AG04450 (cell line): ENCODE data around the gene SLC43A2. TPM values are rescaled to one million over a fixed set of nuclear protein-coding genes. Genes with fewer than 3 reads are reported as not detected.
A peak's percentile ranks its signal among the peaks of the same experiment; 100 is the strongest.
"Not testable (repeated sequence)": the region's sequence is repeated elsewhere in the genome, so short reads cannot be mapped to it uniquely, and the experiment has no call there.

Experiments used
- CTCF ChIA-PET: fragments of 300-600, 350-600 bp; formaldehyde crosslinking; extraction: SDS; loops from one replicate; lab custom pipeline; 2022; ENCODE audit warnings: antibody characterized with exemption, inconsistent platforms; lab: Charles Lee
- POLR2A ChIA-PET: fragments of 350-600 bp; formaldehyde crosslinking; extraction: SDS; loops from one replicate; lab custom pipeline; 2021; ENCODE audit warnings: antibody characterized with exemption, inconsistent platforms; lab: Yijun Ruan, JAX
- DNase-seq: peaks from one replicate; pipeline ENCODE4 v3.0.0-alpha.2; 2011; ENCODE audit warnings: low read depth, low spot score
- H3K27ac ChIP-seq: one replicate; pipeline ENCODE4 v1.5.1; 2012; ENCODE audit warnings: low read depth, low read length, control low read depth
- H3K27me3 ChIP-seq: one replicate; pipeline ENCODE4 v1.6.0; 2012; ENCODE audit warnings: low read length; ENCODE audit not compliant: control insufficient read depth, insufficient read depth
- H3K4me3 ChIP-seq: 2 replicates; pipeline ENCODE4 v1.5.1; 2011; ENCODE audit warnings: mild to moderate bottlenecking, low read depth, low read length, control low read depth
- H3K9me3 ChIP-seq: 2 replicates; pipeline ENCODE4 v1.5.1; 2012; ENCODE audit warnings: low read length; ENCODE audit not compliant: control insufficient read depth, insufficient read depth
- polyA plus RNA-seq: library from polyadenylated mRNA; depleted of rRNA; stranded (reverse); fragments of >200 nt; gene quantifications from 2 replicates; pipeline ENCODE4 v1.2.3, GENCODE V29; 2011
- TF ChIP-seq, protein P1 (sequence below): IDR thresholded peaks from 2 replicates; pipeline ENCODE4 v1.5.1; 2011; ENCODE audit warnings: low read depth, low read length, control low read depth, inconsistent platforms

Gene SLC43A2
- polyA plus RNA-seq, 1 experiment = 5.3 TPM

DNA sequence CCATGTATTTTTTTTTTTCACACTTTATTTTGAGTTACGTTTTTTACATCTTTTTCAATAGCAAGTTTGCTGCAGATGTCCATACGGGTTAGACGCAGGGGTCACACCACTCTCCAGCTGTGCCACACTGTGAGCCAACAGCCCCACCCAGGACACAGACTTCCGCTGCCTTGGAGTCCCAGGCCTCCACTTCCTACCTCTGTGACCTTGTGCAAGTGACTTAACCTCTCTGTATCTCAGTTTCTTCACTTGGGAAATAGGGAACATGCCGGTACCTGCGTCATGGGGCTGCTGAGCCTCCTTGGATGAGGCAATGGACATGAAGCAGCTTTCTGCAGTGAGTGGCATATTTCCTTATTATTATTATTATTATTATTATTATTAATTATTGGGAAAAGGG is 62.8 kb downstream of the SLC43A2 start:
- CTCF ChIA-PET = interaction anchor here (3.4 kb wide), 1 partner anchor 8 kb away, joined by 15 read pairs; no protein-coding TSS in a partner anchor

DNA sequence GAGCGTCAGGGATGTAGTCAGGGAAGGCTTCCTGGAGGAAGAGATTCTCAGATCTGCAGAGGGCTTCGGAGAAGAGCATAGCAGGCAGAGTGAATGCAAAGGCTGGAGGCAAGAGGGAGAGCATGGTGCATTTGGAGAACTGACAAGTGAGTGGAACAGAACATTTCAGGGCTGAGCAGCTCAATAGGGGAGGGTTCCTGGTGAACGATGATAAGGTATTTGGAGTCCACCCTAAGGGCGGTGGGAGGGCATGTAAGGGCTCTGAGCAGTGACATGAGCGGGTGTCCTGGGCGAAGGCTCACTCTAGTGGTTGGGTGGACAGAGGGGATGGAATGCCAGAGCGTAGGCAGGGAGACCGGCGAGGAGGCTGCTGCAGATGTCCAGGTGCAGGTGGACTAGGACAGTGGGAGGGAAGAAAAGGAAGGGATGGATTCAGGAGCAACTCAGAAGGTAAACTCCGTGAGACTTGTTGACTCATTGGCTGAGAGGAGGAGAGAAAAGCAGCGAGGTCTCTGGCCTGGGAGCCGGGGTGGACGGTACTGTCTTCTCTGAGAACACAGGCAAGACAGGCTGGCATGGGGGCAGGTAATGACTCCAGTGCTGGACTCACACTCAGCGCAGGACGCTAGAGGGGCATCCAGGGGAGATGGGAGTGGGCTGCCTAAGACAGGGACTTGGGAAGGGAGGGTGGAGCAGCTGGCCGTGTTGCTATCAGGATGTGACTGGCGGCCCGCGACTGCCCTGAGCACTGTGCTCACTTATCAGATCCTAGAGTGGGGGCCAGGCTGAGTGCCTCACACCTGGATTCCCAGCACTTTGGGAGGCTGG is 64.6 kb downstream of the SLC43A2 start:
- ChIA-PET POLR2A (no interaction called here), CTCF (interaction anchor here (3.4 kb wide), 1 partner anchor 10 kb away, joined by 15 read pairs; no protein-coding TSS in a partner anchor)
- DNase-seq = no peak
- no peak overlapping the region for H3K4me3 ChIP-seq
- TF ChIP-seq, protein P1, sequence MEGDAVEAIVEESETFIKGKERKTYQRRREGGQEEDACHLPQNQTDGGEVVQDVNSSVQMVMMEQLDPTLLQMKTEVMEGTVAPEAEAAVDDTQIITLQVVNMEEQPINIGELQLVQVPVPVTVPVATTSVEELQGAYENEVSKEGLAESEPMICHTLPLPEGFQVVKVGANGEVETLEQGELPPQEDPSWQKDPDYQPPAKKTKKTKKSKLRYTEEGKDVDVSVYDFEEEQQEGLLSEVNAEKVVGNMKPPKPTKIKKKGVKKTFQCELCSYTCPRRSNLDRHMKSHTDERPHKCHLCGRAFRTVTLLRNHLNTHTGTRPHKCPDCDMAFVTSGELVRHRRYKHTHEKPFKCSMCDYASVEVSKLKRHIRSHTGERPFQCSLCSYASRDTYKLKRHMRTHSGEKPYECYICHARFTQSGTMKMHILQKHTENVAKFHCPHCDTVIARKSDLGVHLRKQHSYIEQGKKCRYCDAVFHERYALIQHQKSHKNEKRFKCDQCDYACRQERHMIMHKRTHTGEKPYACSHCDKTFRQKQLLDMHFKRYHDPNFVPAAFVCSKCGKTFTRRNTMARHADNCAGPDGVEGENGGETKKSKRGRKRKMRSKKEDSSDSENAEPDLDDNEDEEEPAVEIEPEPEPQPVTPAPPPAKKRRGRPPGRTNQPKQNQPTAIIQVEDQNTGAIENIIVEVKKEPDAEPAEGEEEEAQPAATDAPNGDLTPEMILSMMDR = no peak
- no peak overlapping the region for H3K27ac ChIP-seq
- no peaks in the 10 kb centered on the region; the same call in 1 of the 2 replicates for H3K9me3 ChIP-seq
- H3K27me3 ChIP-seq = peaks cover 1% of the 10 kb centered on the region

More for the DNA sequence above, 62.8 kb downstream of the SLC43A2 start:
- Histone ChIP-seq H3K9me3 (no peaks in the 10 kb centered on the region; the same call in 1 of the 2 replicates), H3K4me3 (no peak overlapping the region), H3K27me3 (peaks cover 4% of the 10 kb centered on the region), H3K27ac (no peak overlapping the region)
- no peak for DNase-seq
- POLR2A ChIA-PET = no interaction called here
- TF ChIP-seq, protein P1 = no peak

DNA sequence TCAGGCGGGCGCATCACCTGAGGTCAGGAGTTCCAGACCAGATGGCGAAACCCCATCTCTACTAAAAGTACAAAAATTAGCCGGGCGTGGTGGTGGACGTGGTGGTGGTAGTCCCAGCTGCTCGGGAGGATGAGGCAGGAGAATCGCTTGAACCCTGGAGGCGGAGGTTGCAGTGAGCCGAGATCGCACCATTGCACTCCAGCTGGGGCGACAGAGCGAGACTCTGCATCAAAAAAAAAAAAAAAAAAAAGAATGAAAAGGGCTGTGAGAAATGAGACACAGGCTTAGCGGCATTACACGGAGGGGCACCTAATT is 65.2 kb downstream of the SLC43A2 start:
- H3K9me3 ChIP-seq, H3K27ac ChIP-seq, H3K27me3 ChIP-seq, DNase-seq, H3K4me3 ChIP-seq, POLR2A ChIA-PET: not testable (repeated sequence)
- CTCF ChIA-PET = interaction anchor here (0.6 to 3.4 kb wide), 2 partner anchors 11 to 13 kb away, joined by 5 to 15 read pairs; no protein-coding TSS in a partner anchor

DNA sequence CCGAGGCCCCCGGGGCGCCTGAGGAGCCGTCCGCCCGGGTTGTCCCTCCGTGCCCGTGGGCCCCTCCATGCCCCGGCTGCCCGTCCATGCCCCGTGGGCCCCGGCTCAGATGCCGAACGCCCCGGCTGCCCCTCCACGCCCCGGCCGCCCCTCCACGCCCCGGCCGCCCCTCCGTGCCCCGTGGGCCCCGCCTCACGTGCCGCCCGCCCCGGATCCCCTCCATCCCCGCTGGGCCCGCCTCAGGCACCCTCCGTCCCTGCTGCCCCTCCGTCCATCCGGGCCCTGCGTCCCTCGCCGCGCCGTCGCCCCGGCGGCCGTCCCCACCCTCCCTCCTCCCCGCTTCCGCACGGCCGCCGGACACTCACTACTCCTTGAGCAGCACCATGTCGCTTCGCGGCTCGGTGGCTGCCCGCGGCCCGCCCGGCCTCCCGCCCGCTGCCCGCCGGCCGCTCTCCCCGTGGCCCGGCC is 66.4 kb downstream of the SLC43A2 start:
- Histone ChIP-seq H3K27ac (no peak overlapping the region), H3K4me3 (peak overlapping the region; percentile 80), H3K27me3 (no peaks in the 10 kb centered on the region), H3K9me3 (no peaks in the 10 kb centered on the region)
- ChIA-PET POLR2A (interaction anchor here (0.5 to 0.7 kb wide), 2 partner anchors 46 to 154 kb away, joined by 5 to 10 read pairs; partner anchors contain the start of gene INPP5K), CTCF (interaction anchor here (1.9 kb wide), 1 partner anchor 12 kb away, joined by 11 read pairs; no protein-coding TSS in a partner anchor)
- TF ChIP-seq, protein P1 = no peak
- no peak for DNase-seq

DNA sequence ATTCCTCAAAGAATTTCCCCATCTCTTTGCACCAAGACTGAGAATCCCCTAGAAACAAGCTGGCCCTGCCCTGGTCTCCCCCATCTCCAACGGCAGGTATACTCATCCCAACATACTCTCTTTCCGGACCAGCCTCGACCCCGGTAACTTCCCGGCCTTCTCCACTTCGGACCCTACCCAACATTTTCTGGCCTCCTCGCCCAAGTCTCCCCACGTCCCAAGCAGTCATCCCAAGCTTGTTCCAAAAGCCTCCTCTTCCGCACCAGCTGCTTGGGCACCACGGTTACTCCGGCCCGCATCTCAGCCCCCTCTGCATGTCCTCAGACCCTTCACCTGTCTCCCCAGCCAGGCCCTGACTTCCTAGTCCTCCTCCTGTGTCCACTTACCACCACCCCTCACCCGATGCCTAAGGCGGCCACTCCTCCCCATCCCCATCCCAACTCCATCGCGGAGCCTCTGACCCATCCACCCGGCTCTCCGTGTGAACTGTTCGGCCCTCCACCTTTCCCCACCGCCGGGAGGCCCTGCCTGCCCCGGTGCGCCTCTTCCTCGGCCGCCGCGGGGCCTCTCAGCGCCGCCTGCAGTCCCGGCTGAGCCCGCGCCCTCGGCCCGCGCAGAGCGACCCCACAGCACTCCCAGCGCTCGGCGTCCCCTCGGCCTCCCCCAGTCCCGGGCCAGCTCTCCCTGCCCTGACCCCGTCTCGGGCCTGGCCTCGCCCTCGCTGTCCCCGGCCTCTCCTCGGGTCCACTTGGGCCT is 67.0 kb downstream of the SLC43A2 start:
- H3K27ac ChIP-seq = no peak overlapping the region
- ChIA-PET POLR2A (interaction anchor here (1.1 kb wide), 1 partner anchor 9 kb away, joined by 3 read pairs; no protein-coding TSS in a partner anchor), CTCF (interaction anchor here (0.6 to 1.9 kb wide), 3 partner anchors 12 to 25 kb away, joined by 3 to 11 read pairs (median 3); no protein-coding TSS in a partner anchor)
- TF ChIP-seq, protein P1 = peak; percentile 38
- H3K4me3 ChIP-seq = peak overlapping the region; percentile 80
- no peaks in the 10 kb centered on the region for H3K27me3 ChIP-seq
- no peaks in the 10 kb centered on the region for H3K9me3 ChIP-seq
- no peak for DNase-seq
